Activated CD8-positive, alpha-beta memory T cell treated with anti-CD3 and anti-CD28 coated beads for 1 hour (primary cell): ENCODE data around the gene L1CAM.

Experiments
- DNase-seq, 2 donors: peaks; one replicate each; pipeline ENCODE4 v3.0.0-alpha.2; 2020; ENCODE audit warnings: low read depth in 1 of 2; ENCODE audit errors: extremely low read depth in 1 of 2

L1CAM gene

GRCh38 chrX:153865685-153866084, 20.3 kb downstream of the L1CAM start:
- no peak for DNase-seq

DNA sequence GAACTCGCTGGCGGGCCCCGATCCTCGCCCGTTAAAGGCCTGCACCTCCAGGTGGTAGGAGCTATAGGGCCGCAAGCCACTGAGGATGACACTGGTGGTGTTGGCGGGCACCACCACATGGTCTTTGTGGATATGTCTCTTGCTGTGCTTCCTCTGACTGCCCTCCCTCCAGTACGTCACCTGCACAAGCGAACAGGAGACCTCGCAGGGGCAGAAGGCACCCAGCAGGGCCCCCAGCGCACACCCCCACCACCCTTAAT, 20.7 kb downstream of the L1CAM start:
- DNase-seq: no peak

DNA sequence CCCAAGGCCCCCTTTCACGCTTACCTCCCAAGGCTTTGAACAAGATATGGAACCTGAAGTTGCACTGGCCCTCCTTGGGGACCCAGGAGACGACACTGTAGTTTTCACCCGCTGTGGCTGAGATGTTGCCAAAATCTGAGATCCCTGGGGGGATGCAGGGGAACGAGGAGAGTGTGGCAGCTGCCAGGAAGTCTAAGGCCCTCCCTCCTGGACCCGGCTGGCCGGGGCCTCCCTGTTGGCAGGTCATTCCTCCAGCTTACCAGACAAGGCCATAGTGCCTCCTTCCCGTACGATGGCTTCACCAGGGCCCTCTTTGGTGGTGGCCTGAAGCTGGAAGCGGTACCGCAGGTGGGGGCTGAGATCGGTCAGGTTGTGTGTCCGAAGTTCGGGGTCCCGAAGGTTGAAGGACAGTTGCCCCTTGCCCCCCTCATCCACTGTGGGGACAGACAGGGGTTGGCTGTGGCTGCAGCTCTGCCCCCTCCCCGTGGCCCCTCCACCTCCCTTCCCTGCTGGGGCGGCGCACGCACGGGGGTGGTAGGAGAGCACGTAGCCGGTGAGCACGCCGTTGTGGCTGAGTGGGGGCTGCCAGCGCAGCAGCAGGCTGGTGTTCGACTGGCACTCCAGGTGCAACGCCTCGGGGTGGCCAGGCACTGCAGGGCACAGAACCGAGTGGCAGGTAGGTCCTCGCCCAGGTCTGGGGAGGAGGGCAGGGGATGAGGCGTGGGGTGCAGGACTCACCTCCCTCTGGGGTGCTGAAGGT, 21.2 kb downstream of the L1CAM start:
- DNase-seq: no peak

DNA sequence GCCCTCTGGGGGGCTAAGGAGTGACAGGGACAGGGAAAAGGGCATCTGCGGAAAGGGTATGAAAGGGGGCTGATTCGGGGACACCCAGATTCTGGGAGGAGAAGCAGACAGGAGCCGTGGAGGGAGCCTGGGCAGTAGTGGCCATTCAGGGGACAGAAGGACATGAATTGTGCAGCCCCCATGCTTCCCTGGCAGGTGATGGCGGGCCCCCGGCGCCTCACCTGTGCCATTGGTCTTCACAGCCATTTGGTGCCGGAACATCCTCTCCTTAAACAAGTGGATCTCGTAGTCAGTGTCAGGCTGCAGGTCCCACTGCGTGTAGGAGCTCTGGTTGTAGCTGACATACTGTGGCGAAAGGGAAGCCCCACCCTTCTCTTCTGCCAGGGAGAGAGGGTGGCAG, 21.9 kb downstream of the L1CAM start:
- no peak for DNase-seq

GRCh38 chrX:153863251-153863991, 22.6 kb downstream of the L1CAM start:
- no peak for DNase-seq

DNA sequence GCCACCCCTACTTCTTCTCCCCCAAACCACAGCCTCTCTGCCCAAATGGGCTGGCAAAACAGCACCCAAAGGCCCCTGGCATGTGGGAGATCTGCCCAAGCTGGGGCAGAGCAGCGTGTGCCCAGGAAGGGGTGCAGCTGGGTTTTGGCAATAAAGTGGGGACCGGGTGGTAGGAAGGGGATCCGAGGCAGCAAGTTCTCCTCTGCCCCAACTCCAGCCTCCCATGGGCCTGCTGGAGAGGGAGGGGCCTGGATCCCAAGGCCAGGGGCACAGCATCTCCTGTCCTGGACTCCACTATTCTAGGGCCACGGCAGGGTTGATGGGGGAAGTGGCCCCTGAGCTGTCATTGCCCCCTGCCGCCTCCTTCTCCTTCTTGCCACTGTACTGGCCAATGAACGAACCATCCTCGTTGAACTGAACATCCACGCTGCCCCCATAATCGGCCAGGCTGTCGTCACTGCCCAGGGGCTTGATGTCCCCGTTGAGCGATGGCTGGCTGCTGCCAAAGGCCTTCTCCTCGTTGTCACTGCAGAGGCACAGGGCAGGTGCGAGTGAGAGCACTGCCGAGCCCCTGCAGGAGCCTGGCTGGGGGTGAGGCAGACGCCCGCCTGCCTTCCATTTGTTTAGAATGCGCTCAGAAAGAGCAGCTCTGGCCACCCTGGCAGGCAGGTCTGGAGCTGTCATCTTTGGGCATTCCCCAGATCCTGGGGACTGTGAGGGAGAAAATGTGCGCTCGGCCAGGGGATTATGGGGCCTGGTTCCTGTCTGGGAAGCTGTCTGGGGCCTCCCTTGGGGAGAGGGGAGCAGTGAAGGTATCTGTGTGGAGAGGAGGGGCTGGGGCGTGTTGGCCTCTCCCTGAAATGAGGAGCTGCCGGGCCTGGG, 23.4 kb downstream of the L1CAM start:
- DNase-seq: no peak

GRCh38 chrX:153861733-153862310, 24.2 kb downstream of the L1CAM start:
- DNase-seq: no peak

DNA sequence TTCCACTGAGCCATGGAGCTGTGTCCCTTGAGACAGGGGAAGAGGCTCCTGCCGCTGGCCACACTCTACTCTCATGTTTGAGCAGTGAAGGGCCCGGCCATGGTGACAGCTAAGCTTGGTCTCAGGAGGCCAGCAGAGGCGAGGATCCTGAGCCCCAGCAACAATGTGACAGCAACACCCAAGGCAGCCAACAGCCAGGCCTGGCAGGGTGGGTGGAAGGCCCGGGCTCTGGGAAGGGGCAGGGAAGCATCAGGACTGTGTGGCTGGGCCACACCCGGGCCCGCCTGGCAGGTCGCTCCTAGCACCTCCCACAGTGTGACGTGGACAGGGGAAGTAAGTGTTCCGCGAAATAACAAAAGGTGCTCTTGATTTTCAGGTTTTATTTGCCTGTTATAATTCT, 24.8 kb downstream of the L1CAM start:
- DNase-seq: no peak

GRCh38 chrX:153857348-153857903, 28.5 kb downstream of the L1CAM start:
- DNase-seq: no peak

- DNase-seq: no peak
Measured at GRCh38 chrX:153854702-153855101, 31.3 kb downstream of the L1CAM start.

DNA sequence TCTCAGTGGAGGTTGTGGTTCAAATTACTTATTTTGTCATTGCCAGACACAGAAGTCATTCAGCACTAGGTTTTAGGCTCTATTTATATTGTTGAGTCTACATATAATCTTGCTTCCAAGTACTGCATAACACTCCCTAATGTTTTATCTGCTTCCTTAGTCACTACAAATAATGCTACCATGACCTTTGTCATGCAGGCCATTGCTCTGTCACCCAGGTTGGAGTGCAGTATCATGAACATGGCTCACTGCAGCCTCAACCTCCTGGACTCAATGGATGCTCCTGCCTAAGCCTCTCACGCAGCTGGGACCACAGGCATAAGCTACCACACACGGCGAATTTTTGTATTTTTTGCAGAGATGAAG, 32.1 kb downstream of the L1CAM start:
- DNase-seq: no peak

- no peak for DNase-seq
Measured at GRCh38 chrX:153853180-153853901, 32.6 kb downstream of the L1CAM start.

DNA sequence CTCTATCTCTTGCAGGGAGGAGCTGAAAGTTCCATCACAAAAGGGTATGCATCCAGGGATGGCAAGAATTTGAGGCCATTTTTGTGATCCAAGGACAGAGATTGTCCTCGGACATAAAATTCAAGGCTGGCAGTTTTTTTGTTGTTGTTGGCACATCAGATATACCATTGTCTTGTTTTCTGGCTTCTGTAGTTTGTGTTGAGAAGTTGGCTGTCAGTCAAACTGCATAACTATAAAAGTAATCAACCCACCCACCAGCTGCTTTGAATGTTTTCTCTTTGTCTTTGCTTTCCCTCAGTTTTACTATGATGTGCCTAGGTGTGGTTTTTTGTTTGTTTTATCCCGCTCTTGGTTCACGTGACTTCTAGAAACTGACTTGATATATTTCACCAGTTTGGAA, 34.0 kb downstream of the L1CAM start:
- no peak for DNase-seq

DNA sequence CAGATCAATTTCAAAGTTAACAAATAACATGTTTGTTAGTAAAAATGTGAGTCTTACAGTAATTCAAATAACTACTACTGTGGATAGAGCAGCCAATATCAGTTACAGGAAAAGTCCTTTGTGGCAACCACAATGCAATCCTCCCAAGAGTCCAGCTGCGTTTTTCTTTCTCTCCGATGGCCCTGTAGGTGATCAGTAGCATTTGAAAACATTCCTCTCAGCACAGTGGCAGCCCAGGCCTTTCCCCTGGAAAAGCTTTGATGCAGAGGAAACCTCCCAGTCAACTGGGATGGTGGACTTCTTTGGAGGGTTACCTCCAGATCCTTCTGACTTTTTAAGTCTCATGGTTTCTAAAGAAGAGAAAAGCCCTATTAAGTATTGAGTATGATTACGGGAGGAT, 37.6 kb downstream of the L1CAM start:
- no peak for DNase-seq

- no peak for DNase-seq
Measured at GRCh38 chrX:153845842-153846241, 40.1 kb downstream of the L1CAM start.

DNA sequence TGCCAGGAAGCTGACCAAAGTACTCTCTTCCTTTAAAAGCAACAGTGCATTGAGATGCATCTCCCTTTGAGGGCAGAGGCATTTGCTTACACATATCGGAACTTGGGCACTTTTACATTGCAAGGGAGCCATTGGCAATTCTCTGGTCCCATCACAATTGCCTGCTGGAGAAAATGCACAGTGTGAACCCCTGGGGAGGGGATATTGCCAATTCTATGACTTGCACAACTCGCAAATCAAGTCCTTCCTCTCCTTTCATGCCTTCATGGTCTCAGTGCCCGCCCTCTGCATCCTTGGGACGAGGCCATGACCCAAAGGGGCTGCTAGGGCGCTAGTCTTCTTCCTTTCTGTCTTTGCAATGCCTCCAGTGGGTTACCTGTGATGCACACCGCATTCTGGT, 40.8 kb downstream of the L1CAM start:
- no peak for DNase-seq

DNA sequence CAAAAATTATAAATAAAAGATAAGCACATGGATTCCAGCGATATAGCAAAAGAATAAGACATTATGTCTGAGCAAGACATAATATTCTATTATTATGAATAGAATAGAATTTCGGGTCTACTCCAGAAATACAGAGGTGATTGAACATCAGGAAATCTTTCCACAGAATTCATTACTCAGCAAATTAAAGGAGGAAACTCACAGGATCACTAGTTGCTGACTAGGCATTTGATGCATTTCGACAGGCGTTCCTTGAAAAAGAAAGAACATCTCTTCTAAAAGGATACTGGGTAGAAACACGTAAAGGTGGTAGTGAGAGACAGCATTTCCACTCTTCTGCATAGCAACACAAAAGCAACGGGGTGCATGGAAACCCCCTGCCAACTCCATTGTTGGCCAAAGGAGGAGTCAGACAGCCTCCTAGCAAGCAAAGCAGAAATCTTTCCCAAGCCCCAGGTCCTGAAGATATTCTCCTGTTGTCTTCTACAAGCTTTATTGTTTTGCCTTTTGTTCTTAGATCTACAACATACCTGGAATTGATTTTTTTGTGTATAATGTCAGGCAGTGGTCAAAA, 41.4 kb downstream of the L1CAM start:
- no peak for DNase-seq

- no peak for DNase-seq
Measured at GRCh38 chrX:153836921-153837320, 49.1 kb downstream of the L1CAM start.

- DNase-seq: no peak
Measured at GRCh38 chrX:153832728-153833127, 53.2 kb downstream of the L1CAM start.

DNA sequence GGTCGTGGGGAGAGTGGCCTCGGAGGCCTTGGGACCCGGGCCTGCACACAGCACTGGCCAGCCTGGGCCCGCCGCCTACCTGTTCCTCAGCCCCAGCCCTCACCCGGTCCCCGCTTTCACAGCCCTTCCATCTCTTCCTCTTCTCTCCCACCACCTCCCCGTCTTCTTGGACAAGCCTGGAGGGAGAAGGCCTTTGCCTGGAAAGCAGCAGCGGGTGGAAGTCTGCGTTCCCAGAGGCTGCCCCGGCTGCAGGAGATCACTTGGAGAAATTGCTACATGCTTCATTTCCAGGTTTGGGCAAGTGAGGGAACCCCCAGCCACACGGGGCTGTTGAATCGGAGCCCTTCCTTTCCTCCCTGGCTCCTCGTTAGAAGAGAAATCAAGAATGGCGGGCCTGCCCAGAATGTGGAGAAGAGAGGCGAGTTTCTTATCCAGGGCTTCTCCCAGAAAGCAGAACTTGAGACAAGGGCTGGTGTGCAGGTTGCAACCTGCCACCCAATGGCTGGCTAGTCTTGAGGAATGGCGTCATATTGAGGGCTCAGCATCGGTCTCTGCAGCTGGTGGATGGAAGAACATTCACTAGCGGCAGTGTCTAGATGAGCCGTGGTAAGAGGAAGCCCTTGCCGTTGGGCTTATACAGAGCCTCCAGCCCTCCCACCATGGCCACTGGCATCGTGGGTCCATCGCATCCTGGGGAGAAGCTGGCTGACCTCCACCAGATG, 54.4 kb downstream of the L1CAM start:
- DNase-seq: no peak
